Lower leg skin (tissue), 3 donors: ENCODE data around the gene WDR70.

ENCODE experiments used
- POLR2A ChIP-seq, 2 donors: fragments of 450-650 bp; IDR thresholded peaks; one replicate each; pipeline ENCODE4 v1.6.1; 2016 to 2017; ENCODE audit warnings: antibody characterized with exemption in 2 of 2, mild to moderate bottlenecking in 1 of 2, moderate library complexity in 1 of 2
- TF ChIP-seq, protein P1 (sequence below), 3 donors: fragments of 450-650 bp; IDR thresholded peaks; one replicate each; pipeline ENCODE4 v1.5.1; 2016; ENCODE audit warnings: antibody characterized with exemption in 3 of 3, mild to moderate bottlenecking in 3 of 3, moderate library complexity in 2 of 3

DNA sequence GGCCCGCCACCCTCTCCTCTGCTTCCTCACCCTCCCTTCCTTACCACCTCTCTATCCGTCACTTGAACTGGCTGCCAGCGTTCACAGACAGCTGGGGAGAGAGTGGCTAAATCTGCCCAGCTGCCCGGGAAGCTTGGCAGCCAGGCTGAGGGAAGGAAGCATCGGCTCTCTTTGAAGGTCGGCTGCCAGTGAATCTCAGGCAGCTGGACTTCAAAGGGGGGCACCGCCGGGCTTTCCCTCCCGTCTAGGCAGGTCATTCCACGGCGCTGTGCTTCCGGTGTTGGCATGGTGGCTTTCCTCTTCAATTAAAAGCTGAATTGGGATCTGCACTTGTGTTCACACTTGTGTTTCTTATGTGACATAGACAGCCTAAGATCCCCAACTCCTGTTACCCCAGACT, 286.8 kb downstream of the WDR70 start:
- no peak for TF ChIP-seq POLR2A (IDR thresholded peaks at IDR 0.05)
- TF ChIP-seq, protein P1, sequence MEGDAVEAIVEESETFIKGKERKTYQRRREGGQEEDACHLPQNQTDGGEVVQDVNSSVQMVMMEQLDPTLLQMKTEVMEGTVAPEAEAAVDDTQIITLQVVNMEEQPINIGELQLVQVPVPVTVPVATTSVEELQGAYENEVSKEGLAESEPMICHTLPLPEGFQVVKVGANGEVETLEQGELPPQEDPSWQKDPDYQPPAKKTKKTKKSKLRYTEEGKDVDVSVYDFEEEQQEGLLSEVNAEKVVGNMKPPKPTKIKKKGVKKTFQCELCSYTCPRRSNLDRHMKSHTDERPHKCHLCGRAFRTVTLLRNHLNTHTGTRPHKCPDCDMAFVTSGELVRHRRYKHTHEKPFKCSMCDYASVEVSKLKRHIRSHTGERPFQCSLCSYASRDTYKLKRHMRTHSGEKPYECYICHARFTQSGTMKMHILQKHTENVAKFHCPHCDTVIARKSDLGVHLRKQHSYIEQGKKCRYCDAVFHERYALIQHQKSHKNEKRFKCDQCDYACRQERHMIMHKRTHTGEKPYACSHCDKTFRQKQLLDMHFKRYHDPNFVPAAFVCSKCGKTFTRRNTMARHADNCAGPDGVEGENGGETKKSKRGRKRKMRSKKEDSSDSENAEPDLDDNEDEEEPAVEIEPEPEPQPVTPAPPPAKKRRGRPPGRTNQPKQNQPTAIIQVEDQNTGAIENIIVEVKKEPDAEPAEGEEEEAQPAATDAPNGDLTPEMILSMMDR (IDR thresholded peaks at IDR 0.05): no peak
